Glutamatergic neuron (in vitro differentiated cells): ENCODE measurements around the gene ZNF212. TPM values are rescaled to one million over a fixed set of nuclear protein-coding genes. Genes with fewer than 3 reads are reported as not detected.

Experiments
- DNase-seq: peaks from one replicate; pipeline ENCODE4 v3.0.0; 2022
- H3K27ac Mint-ChIP-seq: one replicate; pipeline ENCODE4 v1.8.0; 2020; ENCODE audit warnings: mild to moderate bottlenecking, mixed read lengths, inconsistent platforms; ENCODE audit not compliant: unreplicated experiment
- H3K27me3 Mint-ChIP-seq: one replicate; pipeline ENCODE4 v1.8.0; 2020; ENCODE audit warnings: mild to moderate bottlenecking, moderate library complexity, mixed read lengths, inconsistent platforms; ENCODE audit not compliant: unreplicated experiment
- H3K36me3 Mint-ChIP-seq: one replicate; pipeline ENCODE4 v1.8.0; 2020; ENCODE audit warnings: mild to moderate bottlenecking, mixed read lengths, inconsistent platforms; ENCODE audit not compliant: unreplicated experiment
- H3K4me1 Mint-ChIP-seq: one replicate; pipeline ENCODE4 v1.8.0; 2020; ENCODE audit warnings: mild to moderate bottlenecking, low read depth, mixed read lengths, inconsistent platforms; ENCODE audit not compliant: unreplicated experiment
- H3K4me3 Mint-ChIP-seq: one replicate; pipeline ENCODE4 v1.8.0; 2020; ENCODE audit warnings: mild to moderate bottlenecking, mixed read lengths, inconsistent platforms; ENCODE audit not compliant: unreplicated experiment
- H3K9me3 Mint-ChIP-seq: one replicate; pipeline ENCODE4 v1.8.0; 2020; ENCODE audit warnings: mild to moderate bottlenecking, moderate library complexity, mixed read lengths, inconsistent platforms; ENCODE audit not compliant: unreplicated experiment
- CTCF ChIP-seq: fragments of 200-600 bp; sonication (generic); IDR thresholded peaks from one replicate; pipeline ENCODE4 v1.5.0; 2021; ENCODE audit not compliant: partially characterized antibody, unreplicated experiment
- total RNA-seq: library from RNA; stranded (reverse); fragmentation: NEBNext Ultra II Directional; extraction: Animal tissue kit (Norgen Biotek cat#: 25700); gene quantifications from one replicate; pipeline ENCODE4 v1.2.1, GENCODE V29; 2021; ENCODE audit not compliant: unreplicated experiment

The ZNF212 gene
- total RNA-seq, 1 donor from 2014 or later: 13.2 TPM

DNA sequence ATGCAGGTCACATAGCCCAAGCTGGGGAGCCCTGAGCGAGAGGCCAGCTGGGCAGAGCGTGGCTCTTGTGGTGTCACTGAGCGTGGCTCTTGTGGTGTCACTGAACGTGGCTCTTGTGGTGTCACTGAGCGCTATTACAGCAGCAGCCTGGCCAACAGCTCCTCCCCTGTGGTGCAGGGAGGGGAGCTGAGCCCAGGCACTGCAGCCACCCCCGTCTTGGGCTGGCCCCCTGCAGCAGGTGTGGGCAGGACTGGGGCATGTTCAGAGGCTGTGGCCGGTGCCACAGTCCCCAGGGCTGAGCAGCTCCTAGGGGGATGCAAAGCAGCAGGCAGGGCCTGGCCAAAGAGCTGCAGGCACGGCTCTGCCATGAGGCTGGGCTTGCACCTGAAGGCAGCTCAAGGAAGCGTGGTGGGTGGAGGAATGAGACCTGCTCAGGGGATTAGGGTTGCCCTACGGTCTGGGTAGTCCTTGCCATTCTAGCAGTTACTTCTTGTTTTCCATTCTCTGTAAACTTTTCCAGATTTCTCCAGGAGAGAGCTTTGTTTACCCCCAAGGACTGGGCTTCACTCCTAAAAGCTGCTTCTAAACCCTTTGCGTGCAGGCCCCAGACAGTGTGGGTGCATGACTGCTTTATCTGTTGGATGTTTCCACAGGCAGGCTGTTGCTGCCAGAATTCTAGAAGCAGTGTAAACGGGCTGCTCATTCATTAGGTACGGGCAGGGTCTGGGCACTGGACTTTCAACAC lies 51.8 kb downstream of the ZNF212 start:
- peaks cover 6% of the 10 kb centered on the region for H3K27me3 Mint-ChIP-seq
- no peaks in the 10 kb centered on the region for H3K4me1 Mint-ChIP-seq
- DNase-seq: no peak
- no peaks in the 10 kb centered on the region for H3K36me3 Mint-ChIP-seq
- H3K9me3 Mint-ChIP-seq: peaks cover 2% of the 10 kb centered on the region
- no peak overlapping the region for H3K27ac Mint-ChIP-seq
- no peak for TF ChIP-seq CTCF
- no peak overlapping the region for H3K4me3 Mint-ChIP-seq

- Mint-ChIP-seq H3K4me1 (no peaks in the 10 kb centered on the region), H3K27ac (no peak overlapping the region), H3K27me3 (peaks cover 6% of the 10 kb centered on the region), H3K36me3 (no peaks in the 10 kb centered on the region), H3K4me3 (no peak overlapping the region), H3K9me3 (peaks cover 2% of the 10 kb centered on the region)
- DNase-seq: no peak
- TF ChIP-seq CTCF: no peak
These were observed 52.5 kb downstream of the ZNF212 start for GRCh38 chr7:149291781-149292461.

DNA sequence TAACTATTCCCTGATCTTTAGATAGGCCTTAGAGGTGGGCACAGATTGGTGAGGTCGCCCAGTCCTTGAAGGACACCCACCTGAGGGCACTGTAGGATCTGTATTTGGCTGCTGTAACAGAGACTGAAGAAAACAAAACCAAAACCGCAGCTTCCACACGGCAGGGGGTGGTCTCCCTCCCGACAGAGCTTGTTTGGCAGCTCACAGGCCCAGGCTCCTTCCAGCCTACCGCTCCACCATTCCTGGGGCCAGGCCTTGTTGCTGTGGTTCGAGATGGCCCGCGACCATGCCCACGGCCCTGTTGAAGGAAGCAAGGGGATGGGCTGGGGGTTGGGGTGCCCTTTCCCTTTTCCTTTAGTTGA lies 53.0 kb downstream of the ZNF212 start:
- Mint-ChIP-seq H3K9me3 (peaks cover 2% of the 10 kb centered on the region), H3K4me1 (no peaks in the 10 kb centered on the region), H3K27ac (no peak overlapping the region), H3K36me3 (no peaks in the 10 kb centered on the region), H3K4me3 (no peak overlapping the region), H3K27me3 (peaks cover 6% of the 10 kb centered on the region)
- no peak for DNase-seq
- TF ChIP-seq CTCF: no peak

GRCh38 chr7:149293338-149293737 lies 53.9 kb downstream of the ZNF212 start:
- Mint-ChIP-seq H3K4me1 (no peaks in the 10 kb centered on the region), H3K4me3 (no peak overlapping the region), H3K27ac (no peak overlapping the region), H3K9me3 (no peaks in the 10 kb centered on the region), H3K27me3 (peaks cover 5% of the 10 kb centered on the region), H3K36me3 (no peaks in the 10 kb centered on the region)
- DNase-seq: no peak
- no peak for TF ChIP-seq CTCF
